ENCODE results near the gene KHSRP. TPM values are rescaled to one million over a fixed set of nuclear protein-coding genes. Genes with fewer than 3 reads are reported as not detected.

KHSRP gene
- total and polyA plus RNA-seq, 2 of the 13 experiments (the other 11 are each of a cell fraction or from before 2014, with no cell fraction given) = 72.1 to 129 TPM

- peak; percentile 24; the same call in 1 of the 2 replicates for TF ChIP-seq ZNF280B (CRISPR knock-in tag; IDR thresholded peaks at IDR 0.05; ENCODE audit: borderline replicate concordance)
- 0 out of 2 replicates have a peak, but pooled peaks have one; percentile 14 for TF ChIP-seq ZNF766 (CRISPR knock-in tag; IDR thresholded peaks at IDR 0.05; ENCODE audit: borderline replicate concordance)
- peak; percentile 80 for TF ChIP-seq HNRNPLL (IDR thresholded peaks at IDR 0.05; ENCODE audit: low read depth, low read length, poor library complexity, severe bottlenecking)
- TF ChIP-seq ZNF878 (CRISPR knock-in tag; IDR thresholded peaks at IDR 0.05) = no peak
- TF ChIP-seq SIX4 (CRISPR knock-in tag; IDR thresholded peaks at IDR 0.05) = no peak
- TF ChIP-seq ZUFSP (CRISPR knock-in tag; IDR thresholded peaks at IDR 0.05; ENCODE audit: borderline replicate concordance) = no peak
- no peak for TF ChIP-seq ZNF546 (CRISPR knock-in tag; conservative IDR thresholded peaks at IDR 0.05)
- TF ChIP-seq FOXK1 (CRISPR knock-in tag; IDR thresholded peaks at IDR 0.05; ENCODE audit: borderline replicate concordance, low read depth) = no peak
- no peak for TF ChIP-seq ZNF788 (CRISPR knock-in tag; IDR thresholded peaks at IDR 0.05; ENCODE audit: borderline replicate concordance)
- TF ChIP-seq ZNF781 (CRISPR knock-in tag; IDR thresholded peaks at IDR 0.05; ENCODE audit: borderline replicate concordance, not compliant biosample characterization) = no peak
- TF ChIP-seq CBX2 (IDR thresholded peaks at IDR 0.05; ENCODE audit: low read depth, low read length) = no peak
- no peak for TF ChIP-seq CBX2 (CRISPR knock-in tag; IDR thresholded peaks at IDR 0.05; ENCODE audit: low read depth)
- TF ChIP-seq FOXA1 (IDR thresholded peaks at IDR 0.05) = no peak
- TF ChIP-seq FOXA1 (CRISPR knock-in tag; IDR thresholded peaks at IDR 0.05) = no peak
- no peak for TF ChIP-seq IRF9 (CRISPR knock-in tag; IDR thresholded peaks at IDR 0.05; ENCODE audit: borderline replicate concordance)
- TF ChIP-seq ZNF724P (CRISPR knock-in tag; IDR thresholded peaks at IDR 0.05; ENCODE audit: borderline replicate concordance) = peak; percentile 68; the same call in 1 of the 2 replicates
- no peak for TF ChIP-seq ZXDC (CRISPR knock-in tag; IDR thresholded peaks at IDR 0.05)
- TF ChIP-seq ZNF263 (CRISPR knock-in tag; IDR thresholded peaks at IDR 0.05) = no peak
- no peak for TF ChIP-seq SMARCE1 (IDR thresholded peaks at IDR 0.05; ENCODE audit: borderline replicate concordance)
- TF ChIP-seq SOX5 (CRISPR knock-in tag; IDR thresholded peaks at IDR 0.05; ENCODE audit: borderline replicate concordance) = no peak
- no peak for TF ChIP-seq ZNF496 (CRISPR knock-in tag; IDR thresholded peaks at IDR 0.05; ENCODE audit: insufficient replicate concordance)
- no peak for TF ChIP-seq ZNF335 (CRISPR knock-in tag; IDR thresholded peaks at IDR 0.05)
Observed at GRCh38 chr19:6459262-6460098, 34.9 kb upstream of the KHSRP start, which contains the start of gene SLC25A23 (continued).
